Mesenchymal stem cell (in vitro differentiated cells and primary cell): ENCODE results near the gene ECD.

Source experiments
- DNase-seq: peaks from one replicate; pipeline ENCODE4 v3.0.0-alpha.2; 2013
- H2AFZ ChIP-seq: one replicate; pipeline ENCODE4 v1.6.1; 2013; ENCODE audit warnings: low read depth, mild to moderate bottlenecking, control low read depth, inconsistent platforms, low read length, moderate library complexity
- H2AK5ac ChIP-seq: 2 replicates; pipeline ENCODE4 v1.6.1; 2013; ENCODE audit warnings: low read length, moderate library complexity, mild to moderate bottlenecking, inconsistent platforms; ENCODE audit not compliant: severe bottlenecking
- H2BK120ac ChIP-seq: one replicate; pipeline ENCODE4 v1.6.1; 2013; ENCODE audit warnings: low read depth, mild to moderate bottlenecking, inconsistent platforms, low read length, moderate library complexity
- H2BK12ac ChIP-seq, 2 experiments: one replicate each; pipeline ENCODE4 v1.6.1; 2013; ENCODE audit warnings: inconsistent platforms in 2 of 2, low read length in 2 of 2, mild to moderate bottlenecking in 2 of 2, moderate library complexity in 2 of 2, control low read depth in 1 of 2
- H2BK15ac ChIP-seq: one replicate; pipeline ENCODE4 v1.6.1; 2013; ENCODE audit warnings: mild to moderate bottlenecking, low read depth, inconsistent platforms; ENCODE audit not compliant: poor library complexity, severe bottlenecking
- H2BK5ac ChIP-seq: 2 replicates; pipeline ENCODE4 v1.6.1; 2013; ENCODE audit warnings: low read depth, mild to moderate bottlenecking, low read length, control low read depth, inconsistent platforms; ENCODE audit not compliant: poor library complexity, severe bottlenecking
- H3K14ac ChIP-seq, 2 experiments: one replicate each; pipeline ENCODE4 v1.6.1; 2013; ENCODE audit warnings: inconsistent platforms in 2 of 2, low read length in 2 of 2, control low read depth in 1 of 2, mild to moderate bottlenecking in 1 of 2, moderate library complexity in 1 of 2
- H3K18ac ChIP-seq, 2 experiments: one replicate each; pipeline ENCODE4 v1.6.1; 2013; ENCODE audit warnings: inconsistent platforms in 2 of 2, low read length in 2 of 2, control low read depth in 1 of 2, low read depth in 1 of 2, mild to moderate bottlenecking in 1 of 2
- H3K23ac ChIP-seq, 2 experiments: one replicate each; pipeline ENCODE4 v1.6.1; 2013; ENCODE audit warnings: inconsistent platforms in 2 of 2, low read length in 2 of 2, mild to moderate bottlenecking in 2 of 2, moderate library complexity in 2 of 2, control low read depth in 1 of 2
- H3K27ac ChIP-seq: 2 replicates; pipeline ENCODE4 v1.5.1; 2013; ENCODE audit warnings: mild to moderate bottlenecking, moderate library complexity, low read length, control low read depth, inconsistent platforms; ENCODE audit not compliant: poor library complexity, severe bottlenecking
- H3K27me3 ChIP-seq, 2 experiments: 2 replicates each; pipeline versions ENCODE4 v1.6.1 to v1.7.0; 2013; ENCODE audit warnings: low read length in 2 of 2, mild to moderate bottlenecking in 2 of 2, moderate library complexity in 2 of 2, control low read depth in 1 of 2, inconsistent platforms in 1 of 2; ENCODE audit not compliant: control insufficient read depth in 1 of 2, insufficient read depth in 1 of 2
- H3K36me3 ChIP-seq, 2 experiments: 2 replicates each; pipeline versions ENCODE4 v1.6.1 to v1.7.0; 2013; ENCODE audit warnings: low read length in 2 of 2, control low read depth in 1 of 2, inconsistent platforms in 1 of 2, low read depth in 1 of 2, mild to moderate bottlenecking in 1 of 2; ENCODE audit not compliant: insufficient read depth in 2 of 2, control insufficient read depth in 1 of 2
- H3K4ac ChIP-seq, 2 experiments: one replicate each; pipeline ENCODE4 v1.6.1; 2013; ENCODE audit warnings: inconsistent platforms in 2 of 2, low read length in 2 of 2, mild to moderate bottlenecking in 2 of 2, moderate library complexity in 2 of 2, control low read depth in 1 of 2, low read depth in 1 of 2
- H3K4me1 ChIP-seq: 2 replicates; pipeline ENCODE4 v1.6.1; 2013; ENCODE audit warnings: low read depth, low read length, control low read depth; ENCODE audit not compliant: control insufficient read depth, insufficient read depth
- H3K4me2 ChIP-seq: 2 replicates; pipeline ENCODE4 v1.6.1; 2013; ENCODE audit warnings: low read length, mild to moderate bottlenecking, inconsistent platforms; ENCODE audit not compliant: poor library complexity, severe bottlenecking
- H3K4me3 ChIP-seq, 2 experiments: 2 replicates each; pipeline versions ENCODE4 v1.5.1 to v1.7.0; 2013; ENCODE audit warnings: low read length in 2 of 2, mild to moderate bottlenecking in 2 of 2, control low read depth in 1 of 2, low read depth in 1 of 2; ENCODE audit not compliant: insufficient read depth in 1 of 2
- H3K79me1 ChIP-seq: replicated peaks from 2 replicates; pipeline ENCODE4 v1.6.1; 2013; ENCODE audit warnings: mild to moderate bottlenecking, control low read depth, low read length, inconsistent platforms; ENCODE audit not compliant: poor library complexity, severe bottlenecking
- H3K9ac ChIP-seq: 2 replicates; pipeline ENCODE4 v1.7.0; 2013; ENCODE audit warnings: mild to moderate bottlenecking, low read length, moderate library complexity
- H3K9me3 ChIP-seq: 2 replicates; pipeline ENCODE4 v1.7.0; 2013; ENCODE audit warnings: mild to moderate bottlenecking, low read length; ENCODE audit not compliant: control insufficient read depth
- H4K8ac ChIP-seq: one replicate; pipeline ENCODE4 v1.6.1; 2013; ENCODE audit warnings: inconsistent platforms, mild to moderate bottlenecking, low read length, moderate library complexity
- H4K91ac ChIP-seq: one replicate; pipeline ENCODE4 v1.6.1; 2013; ENCODE audit warnings: mild to moderate bottlenecking, low read length, inconsistent platforms
- WGBS: methylation state at CpG from one replicate; pipeline ENCODE4 v1.1.7; 2013; ENCODE audit warnings: mixed read lengths; 5-methylcytosine and 5-hydroxymethylcytosine counted together

The ECD gene

DNA sequence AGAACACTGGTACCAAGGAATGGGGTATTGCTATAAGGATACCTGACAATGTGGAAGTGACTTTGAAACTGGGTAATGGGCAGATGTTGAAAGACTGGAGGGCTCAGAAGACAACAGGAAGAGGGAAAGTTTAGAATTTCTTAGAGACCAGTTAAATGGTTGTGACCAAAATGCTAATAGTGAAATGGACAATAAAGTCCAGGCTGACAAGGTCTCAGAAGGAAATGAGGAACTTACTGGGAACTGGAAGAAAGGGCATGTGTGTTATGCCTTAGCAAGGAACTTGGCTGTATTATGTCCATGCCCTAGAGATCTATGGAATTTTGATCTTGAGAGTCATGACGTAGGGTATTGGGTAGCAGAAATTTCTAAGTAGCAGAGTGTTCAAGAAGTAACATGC is 38.1 kb upstream of the ECD start:
- no peaks in the 10 kb centered on the region for H3K9me3 ChIP-seq
- H3K14ac ChIP-seq = no peak overlapping the region
- no peak for DNase-seq
- H2AFZ ChIP-seq = no peak overlapping the region
- H3K23ac ChIP-seq = no peak overlapping the region
- H2AK5ac ChIP-seq = no peak overlapping the region
- H3K4me3 ChIP-seq = no peak overlapping the region
- H2BK120ac ChIP-seq = no peak overlapping the region
- H3K27ac ChIP-seq = no peak overlapping the region
- H3K4me2 ChIP-seq = no peak overlapping the region
- no peak overlapping the region for H3K18ac ChIP-seq
- no peak overlapping the region for H2BK5ac ChIP-seq
- H2BK12ac ChIP-seq = no peak overlapping the region
- H3K79me1 ChIP-seq = peaks cover 2% of the 10 kb centered on the region
- no peak overlapping the region for H4K91ac ChIP-seq
- no peak overlapping the region for H3K9ac ChIP-seq
- WGBS = 96% methylated on average over 1 of the region's 1 CpG
- peaks cover 15 to 19% of the 10 kb centered on the region in 2 experiments for H3K36me3 ChIP-seq
- no peak overlapping the region for H3K4ac ChIP-seq
- no peaks in the 10 kb centered on the region for H3K4me1 ChIP-seq
- no peak overlapping the region for H2BK15ac ChIP-seq
- H4K8ac ChIP-seq = no peak overlapping the region
- H3K27me3 ChIP-seq = no peaks in the 10 kb centered on the region

DNA sequence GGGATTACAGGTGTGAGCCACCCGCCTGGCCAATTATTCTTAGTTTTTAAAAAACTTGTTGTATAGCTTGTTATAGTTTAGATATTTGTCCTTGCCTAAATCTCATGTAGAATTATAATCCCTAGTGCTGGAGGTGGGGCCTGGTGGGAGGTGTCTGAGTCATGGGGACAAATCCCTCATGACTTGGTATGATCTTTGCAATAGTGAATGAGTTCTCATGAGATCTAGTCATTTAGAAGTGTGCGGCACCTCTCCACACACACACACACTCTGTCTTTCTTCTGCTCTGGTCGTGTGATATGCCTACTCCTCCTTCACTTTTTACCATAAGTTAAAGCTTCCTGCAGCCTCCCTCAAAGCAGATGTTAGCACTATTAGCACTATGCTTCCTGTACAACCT is 37.3 kb upstream of the ECD start:
- no peak overlapping the region for H2BK12ac ChIP-seq
- 91% methylated on average over 2 of the region's 3 CpGs for WGBS
- no peaks in the 10 kb centered on the region for H3K9me3 ChIP-seq
- H3K27ac ChIP-seq = no peak overlapping the region
- H3K79me1 ChIP-seq = peaks cover 2% of the 10 kb centered on the region
- no peaks in the 10 kb centered on the region for H3K27me3 ChIP-seq
- no peak overlapping the region for H3K4me2 ChIP-seq
- H3K4me3 ChIP-seq = no peak overlapping the region
- H3K4me1 ChIP-seq = no peaks in the 10 kb centered on the region
- no peak overlapping the region for H3K4ac ChIP-seq
- H2AK5ac ChIP-seq = no peak overlapping the region
- DNase-seq = no peak
- H3K14ac ChIP-seq = no peak overlapping the region
- H3K36me3 ChIP-seq = peaks cover 15 to 23% of the 10 kb centered on the region in 2 experiments
- H3K18ac ChIP-seq = no peak overlapping the region
- no peak overlapping the region for H3K9ac ChIP-seq
- H2AFZ ChIP-seq = no peak overlapping the region
- H4K91ac ChIP-seq = no peak overlapping the region
- H3K23ac ChIP-seq = no peak overlapping the region
- no peak overlapping the region for H2BK15ac ChIP-seq
- no peak overlapping the region for H2BK120ac ChIP-seq
- H2BK5ac ChIP-seq = no peak overlapping the region
- no peak overlapping the region for H4K8ac ChIP-seq

DNA sequence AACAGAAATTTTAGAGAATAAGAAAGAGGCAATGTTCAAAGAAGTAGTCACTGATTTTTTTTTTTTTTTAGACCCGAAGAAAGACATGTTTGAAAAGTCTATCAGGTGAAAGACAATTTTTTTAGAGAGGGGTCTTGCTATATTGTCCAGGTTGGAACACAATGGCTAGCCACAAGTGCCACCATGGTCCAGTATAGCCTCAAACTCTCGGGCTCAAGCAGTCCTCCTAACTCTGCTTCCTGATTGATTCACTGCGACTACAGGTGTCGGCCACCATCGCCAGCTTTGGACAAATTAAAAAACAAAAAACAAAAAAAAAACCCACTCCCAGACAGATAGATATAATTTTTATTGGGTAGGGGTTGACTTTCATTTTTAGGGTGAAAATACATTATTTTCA is 22.4 kb upstream of the ECD start:
- H3K9ac ChIP-seq = no peak overlapping the region
- H3K4me1 ChIP-seq = no peaks in the 10 kb centered on the region
- H3K18ac ChIP-seq = no peak overlapping the region
- peaks cover 7 to 39% of the 10 kb centered on the region in 2 experiments for H3K36me3 ChIP-seq
- DNase-seq = no peak
- no peaks in the 10 kb centered on the region for H3K9me3 ChIP-seq
- no peak overlapping the region for H2BK120ac ChIP-seq
- H3K4ac ChIP-seq = no peak overlapping the region
- 100% methylated on average over 2 of the region's 5 CpGs for WGBS
- no peak overlapping the region for H2BK15ac ChIP-seq
- H3K27me3 ChIP-seq = no peaks in the 10 kb centered on the region
- H3K14ac ChIP-seq = no peak overlapping the region
- H2AFZ ChIP-seq = no peak overlapping the region
- H3K23ac ChIP-seq = no peak overlapping the region
- H3K4me3 ChIP-seq = no peak overlapping the region
- no peak overlapping the region for H3K27ac ChIP-seq
- no peak overlapping the region for H4K8ac ChIP-seq
- no peak overlapping the region for H2BK12ac ChIP-seq
- no peak overlapping the region for H4K91ac ChIP-seq
- H3K79me1 ChIP-seq = no peaks in the 10 kb centered on the region
- H3K4me2 ChIP-seq = no peak overlapping the region
- H2BK5ac ChIP-seq = no peak overlapping the region
- H2AK5ac ChIP-seq = no peak overlapping the region

DNA sequence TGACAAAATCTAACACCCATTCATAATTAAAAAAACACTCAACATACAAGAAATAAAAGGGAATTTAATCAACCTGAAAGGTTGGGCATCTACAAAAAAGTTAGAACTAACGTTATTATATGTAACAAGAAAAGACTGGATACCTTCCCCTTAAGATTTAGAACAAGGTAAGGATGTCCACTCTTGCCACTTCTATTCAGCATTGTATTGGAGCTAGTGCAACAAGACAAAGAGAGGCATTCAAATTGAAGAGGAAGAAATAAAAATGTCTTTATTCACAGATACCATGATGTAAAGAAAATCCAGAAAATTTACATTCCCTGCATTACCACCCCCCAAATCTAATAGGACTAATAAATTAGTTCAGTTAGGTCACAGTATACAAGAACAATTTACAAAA is 18.5 kb upstream of the ECD start:
- 100% methylated on average over 1 of the region's 1 CpG for WGBS
- Histone ChIP-seq H2AFZ (no peak overlapping the region), H2BK15ac (no peak overlapping the region), H3K4me2 (no peak overlapping the region), H2AK5ac (no peak overlapping the region), H3K14ac (no peak overlapping the region), H3K9me3 (peaks cover 12% of the 10 kb centered on the region), H3K4me3 (no peak overlapping the region), H2BK120ac (no peak overlapping the region), H3K18ac (no peak overlapping the region), H3K4ac (no peak overlapping the region), H3K27ac (no peak overlapping the region), H3K79me1 (no peaks in the 10 kb centered on the region), H2BK5ac (no peak overlapping the region), H2BK12ac (no peak overlapping the region), H3K36me3 (peaks cover 3 to 29% of the 10 kb centered on the region in 2 experiments), H4K91ac (no peak overlapping the region), H4K8ac (no peak overlapping the region), H3K9ac (no peak overlapping the region), H3K27me3 (no peaks in the 10 kb centered on the region), H3K23ac (no peak overlapping the region), H3K4me1 (no peaks in the 10 kb centered on the region)
- DNase-seq = no peak
